GM21526 (cell line): Measurements from ENCODE around the gene DDIAS.
"Not testable (repeated sequence)": the region's sequence is repeated elsewhere in the genome, so short reads cannot be mapped to it uniquely, and the experiment has no call there.

Experiments
- ATAC-seq: cut with Tn5 transposase; IDR thresholded peaks from one replicate; pipeline ENCODE4 v1.9.1; 2021; ENCODE audit warnings: moderate library complexity; ENCODE audit not compliant: unreplicated experiment, low FRiP score

Gene DDIAS

DNA sequence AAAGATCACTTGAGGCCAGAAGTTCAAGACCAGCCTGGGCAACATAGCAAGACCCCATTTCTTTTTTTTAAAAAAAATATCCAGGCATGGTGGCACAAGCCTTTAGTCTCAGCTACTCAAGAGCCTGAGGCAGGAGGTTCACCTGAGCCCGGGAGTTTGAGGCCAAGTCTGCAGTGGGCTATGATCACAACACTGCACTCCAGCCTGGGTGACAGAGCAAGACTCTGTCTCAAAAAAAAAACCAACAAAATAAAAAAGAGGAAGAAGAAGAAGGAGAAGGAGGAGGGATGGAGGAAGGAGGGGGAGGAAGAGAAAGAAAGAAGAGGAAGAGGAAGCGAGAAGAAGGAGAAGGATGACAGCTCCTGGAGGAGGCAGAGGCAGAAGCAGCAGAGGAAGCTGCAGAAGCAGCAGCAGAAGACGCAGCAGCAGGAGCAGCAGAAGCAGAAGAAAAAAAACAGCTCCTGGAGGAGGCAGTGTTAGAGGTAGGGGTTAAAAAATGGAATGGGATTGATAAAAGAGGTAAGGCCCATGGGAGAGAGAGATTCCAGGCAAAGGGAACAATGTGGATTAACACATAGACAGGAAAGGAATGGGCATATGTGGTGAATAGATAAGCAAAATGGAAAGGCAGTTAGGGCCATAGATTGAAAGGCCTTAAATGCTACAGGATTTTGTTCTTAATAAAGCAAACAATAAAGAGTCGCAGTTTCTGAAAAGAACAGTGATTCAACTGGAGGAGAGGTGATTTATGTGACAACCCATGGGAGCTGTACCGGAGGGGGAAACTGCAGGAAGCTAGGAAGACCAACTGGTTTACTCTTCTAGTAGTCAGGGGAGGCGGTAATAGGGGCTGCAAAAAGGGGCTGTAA lies 12.2 kb upstream of the DDIAS start:
- no peak for ATAC-seq

DNA sequence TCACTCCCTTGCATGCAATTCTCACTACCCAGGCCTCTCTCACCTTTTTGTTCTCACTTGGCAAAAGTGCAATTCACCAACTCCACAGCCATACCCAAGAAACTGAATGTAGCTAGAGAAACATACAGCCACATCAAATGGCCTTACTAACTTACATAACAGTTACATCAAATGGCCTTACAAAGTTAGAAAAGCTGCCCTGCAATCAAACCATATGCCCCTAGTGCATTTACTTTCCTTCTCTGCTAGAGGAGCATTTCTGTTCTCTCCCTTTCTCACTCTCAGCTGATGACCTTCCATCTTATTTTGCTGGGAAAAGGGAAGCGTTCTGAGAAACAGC lies 11.6 kb upstream of the DDIAS start:
- ATAC-seq, result no peak

DNA sequence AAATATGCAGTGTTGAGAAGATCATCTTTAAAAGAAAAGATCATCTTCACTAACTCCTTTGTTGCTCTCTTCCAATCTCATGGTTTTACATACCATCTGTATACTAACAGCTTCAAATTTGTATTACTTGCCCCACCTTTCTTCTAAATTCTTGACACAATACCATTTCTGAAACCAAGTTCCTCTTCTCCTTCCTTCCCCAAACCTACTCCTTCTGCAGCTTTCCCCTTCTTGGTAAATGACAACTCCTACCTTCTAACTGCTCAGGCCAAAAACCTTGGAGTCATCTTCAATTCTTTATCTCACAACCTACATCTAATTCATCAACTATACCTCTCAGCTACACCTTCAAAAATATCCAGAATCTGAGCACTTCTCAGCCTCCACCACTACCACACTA lies 10.6 kb upstream of the DDIAS start:
- no peak for ATAC-seq

DNA sequence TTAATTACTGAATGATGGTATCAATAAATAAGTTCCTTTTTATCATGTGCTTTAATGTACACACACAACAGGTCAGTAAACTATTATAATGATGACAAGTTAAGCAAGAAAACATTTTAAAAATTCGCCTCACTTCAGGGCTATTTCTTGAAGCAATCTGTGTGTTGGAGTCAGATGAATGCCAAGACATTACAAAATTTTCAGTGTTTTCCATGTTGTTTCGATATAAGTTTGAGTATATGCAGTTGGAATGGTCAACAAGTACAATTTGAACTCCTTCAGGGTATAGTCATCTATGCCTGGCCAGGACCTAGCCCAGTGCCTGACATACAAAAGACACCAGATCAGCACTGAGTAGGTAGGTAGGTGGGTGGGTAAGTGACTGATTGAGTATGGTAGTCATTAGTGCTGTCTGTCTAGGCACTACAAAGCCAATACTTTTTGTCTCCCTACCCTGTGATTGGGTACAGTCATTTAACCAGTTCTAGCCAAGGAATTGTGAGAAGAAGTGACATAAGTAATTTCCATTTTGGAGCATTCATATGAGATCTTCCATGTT lies 8.8 kb upstream of the DDIAS start:
- ATAC-seq, result no peak

DNA sequence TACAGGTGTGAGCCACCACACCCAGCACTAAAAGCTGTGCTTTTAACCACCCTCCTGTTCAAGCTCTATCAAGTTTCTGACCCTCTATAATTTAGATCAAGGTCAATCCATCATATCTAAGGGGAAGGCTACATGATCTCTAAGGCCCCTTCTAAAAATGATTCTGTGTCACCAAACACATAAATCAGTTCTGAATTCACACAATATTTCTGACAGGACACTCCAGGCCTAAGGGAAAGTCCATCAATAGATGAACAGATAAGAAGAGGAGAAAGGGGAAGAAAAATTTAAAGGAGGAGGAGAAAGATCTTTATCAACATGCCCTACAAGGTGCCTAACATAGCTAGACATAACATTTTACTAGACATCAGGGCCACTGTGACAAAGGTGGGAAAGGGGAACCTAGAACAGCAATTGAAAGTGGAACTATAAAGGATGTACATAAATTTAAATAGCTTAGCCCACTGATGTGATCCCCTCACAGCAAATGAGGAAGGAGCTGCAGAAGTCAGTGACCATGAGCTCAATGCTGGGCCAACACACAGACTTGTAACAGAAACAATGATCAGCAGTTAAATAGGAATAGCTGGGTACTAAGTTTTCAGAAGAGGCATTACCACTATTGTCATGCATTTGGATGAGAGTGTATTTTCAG lies 6.0 kb upstream of the DDIAS start:
- ATAC-seq, result peak; percentile 41

DNA sequence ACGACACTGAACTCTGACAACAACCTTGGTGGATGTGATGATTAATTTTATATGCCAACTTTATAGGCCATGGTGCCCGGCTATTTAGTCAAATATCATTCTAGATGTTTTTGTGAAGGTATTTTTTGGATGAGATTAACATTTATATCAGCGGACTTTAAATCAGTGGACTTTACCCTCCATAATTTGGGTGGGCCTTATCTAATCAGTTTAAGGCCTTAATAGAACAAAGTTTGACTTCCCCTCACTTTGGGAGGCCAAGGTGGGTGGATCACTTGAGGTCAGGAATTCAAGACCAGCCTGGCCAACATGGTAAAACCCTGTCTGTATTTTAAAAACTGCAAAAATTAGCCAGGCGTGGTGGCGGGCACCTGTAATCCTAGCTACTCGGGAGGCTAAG lies 5.4 kb upstream of the DDIAS start:
- no peak for ATAC-seq

DNA sequence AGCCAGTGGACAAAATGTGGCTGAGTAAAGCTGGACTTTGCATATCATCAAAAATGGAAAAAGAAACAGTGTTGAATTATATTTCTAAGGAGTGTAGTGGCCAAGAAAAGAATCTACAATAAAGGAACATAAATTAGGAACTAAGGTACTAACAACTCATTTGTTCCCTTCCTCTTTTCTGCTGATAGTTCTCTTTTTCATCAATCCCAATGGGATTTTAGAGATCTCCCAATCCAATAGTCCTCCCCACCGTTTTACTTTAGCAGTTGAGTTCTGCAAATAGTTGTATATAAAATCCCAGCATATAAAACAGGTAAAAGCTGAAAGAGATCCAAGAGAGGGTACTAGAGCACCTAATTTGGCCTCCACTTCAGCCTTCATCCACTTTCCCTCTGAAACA lies 3.3 kb upstream of the DDIAS start:
- ATAC-seq, result no peak

DNA sequence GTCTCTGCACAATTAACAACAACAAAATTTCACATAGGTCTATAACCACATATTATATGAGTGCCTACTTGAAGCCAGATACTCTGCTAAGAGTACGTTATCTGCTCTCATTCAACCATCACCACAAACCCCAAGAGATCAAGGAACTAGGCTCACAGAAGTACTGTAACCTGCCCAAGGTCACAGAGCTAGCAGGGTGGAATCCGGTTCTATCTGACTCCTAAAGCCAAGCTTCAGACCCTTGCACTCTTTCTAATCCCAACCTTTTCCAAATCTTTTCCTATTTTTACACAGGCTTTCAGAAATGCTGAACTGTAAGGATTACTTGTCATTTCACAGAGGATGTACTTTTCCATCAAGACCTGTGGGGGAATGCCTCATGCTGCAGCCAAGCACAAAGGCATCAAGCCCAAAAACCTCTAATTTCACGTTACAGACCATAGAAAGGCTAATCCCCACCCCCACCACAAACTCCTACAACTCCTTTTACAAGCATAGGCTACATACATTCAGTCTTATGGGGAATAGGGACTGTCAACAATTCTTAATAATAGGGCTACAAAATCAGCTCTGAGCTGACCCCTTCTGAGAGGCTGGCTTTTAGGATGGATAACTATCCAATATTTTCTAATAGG lies 2.2 kb upstream of the DDIAS start:
- no peak for ATAC-seq

DNA sequence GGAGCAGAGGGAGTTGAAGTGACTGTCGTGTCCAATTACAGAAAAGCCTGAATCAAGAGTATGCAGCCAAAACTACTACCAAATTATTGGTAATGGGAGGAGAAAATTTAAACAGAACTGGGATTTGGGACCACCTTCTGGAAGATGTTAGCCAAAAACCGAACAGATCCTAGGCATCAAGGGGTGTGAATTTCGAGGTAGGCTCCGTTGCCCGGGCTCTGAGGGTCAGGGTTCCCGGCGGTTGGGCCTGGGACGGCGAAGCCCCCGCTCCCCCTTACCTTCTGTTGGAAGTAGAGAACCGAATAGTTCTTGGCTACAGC lies 1.6 kb upstream of the DDIAS start:
- ATAC-seq, result no peak

DNA sequence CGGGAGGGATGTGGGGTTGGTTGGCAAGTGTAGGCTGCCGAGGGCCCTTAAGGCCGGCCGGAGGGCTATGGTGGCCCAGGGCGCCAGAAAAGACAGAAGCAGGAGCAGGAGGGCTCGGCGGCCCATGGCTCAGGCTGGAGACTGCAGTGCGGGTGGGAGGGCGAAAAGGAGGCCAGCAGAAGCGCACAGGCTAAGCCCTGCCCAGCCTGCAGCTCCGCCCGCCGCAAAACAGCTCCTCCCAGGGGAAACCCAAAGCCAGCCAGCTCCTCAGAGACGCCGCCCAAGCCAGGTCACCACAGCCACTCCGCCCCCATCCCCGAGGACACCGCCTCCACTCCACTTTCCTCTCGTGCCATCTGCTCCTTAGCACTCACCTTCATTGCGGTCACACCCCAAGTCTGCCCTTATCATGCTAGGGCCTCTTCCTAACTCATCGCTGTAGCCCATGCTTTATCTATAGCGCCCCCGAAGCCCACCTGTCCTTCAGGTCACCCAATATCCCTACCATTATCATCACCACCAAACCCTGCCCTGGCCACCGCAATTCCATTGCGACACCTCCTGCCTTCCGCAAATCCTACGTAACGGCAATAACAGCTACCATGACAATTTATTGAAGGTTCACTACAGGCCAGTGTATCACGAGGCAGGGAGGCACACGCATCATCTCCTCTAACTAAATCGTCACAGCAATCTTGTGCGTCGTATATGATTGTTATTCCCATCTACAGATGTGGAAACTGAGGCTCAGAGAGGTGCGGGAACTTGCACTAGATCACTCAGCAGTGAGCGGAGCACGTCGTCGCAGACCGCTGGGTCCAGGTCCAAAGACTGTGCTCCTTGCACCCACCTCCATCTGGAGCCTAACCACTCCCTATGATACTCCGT lies 1.0 kb upstream of the DDIAS start, which contains the start of gene PRCP:
Gene PRCP, minus strand, starts transcription at position 154 of the 888 bp plus-strand sequence. Its CDS starts 28 bp downstream, at position 126.
- peak; percentile 78 for ATAC-seq

DNA sequence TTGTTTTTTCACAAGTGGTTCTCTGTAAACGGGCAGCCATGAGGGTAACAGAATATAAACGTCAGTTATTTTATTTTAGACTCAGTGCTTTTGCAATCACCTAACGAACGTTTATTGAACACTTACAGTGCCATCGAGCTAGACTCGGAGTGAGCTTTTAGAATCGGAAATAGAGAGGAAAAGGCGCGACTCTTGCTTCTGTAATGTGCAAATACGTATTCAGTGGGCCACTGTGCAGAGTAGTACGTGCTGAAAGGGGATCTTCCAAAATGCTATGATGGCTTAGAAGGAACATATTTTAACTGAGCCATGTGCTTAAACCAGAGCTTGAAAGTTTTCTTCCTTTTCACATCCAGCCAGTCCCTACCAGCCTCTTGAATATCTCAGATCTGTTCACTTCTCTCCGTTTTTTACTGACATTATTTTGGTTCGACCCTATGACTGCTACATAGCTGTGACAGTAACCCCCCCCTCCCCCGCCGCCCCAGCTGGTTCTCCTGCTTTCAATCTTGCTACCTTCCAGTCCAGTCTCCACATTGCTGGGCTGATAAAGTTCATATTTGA lies 468 bp downstream of the DDIAS start:
- ATAC-seq, result no peak

DNA sequence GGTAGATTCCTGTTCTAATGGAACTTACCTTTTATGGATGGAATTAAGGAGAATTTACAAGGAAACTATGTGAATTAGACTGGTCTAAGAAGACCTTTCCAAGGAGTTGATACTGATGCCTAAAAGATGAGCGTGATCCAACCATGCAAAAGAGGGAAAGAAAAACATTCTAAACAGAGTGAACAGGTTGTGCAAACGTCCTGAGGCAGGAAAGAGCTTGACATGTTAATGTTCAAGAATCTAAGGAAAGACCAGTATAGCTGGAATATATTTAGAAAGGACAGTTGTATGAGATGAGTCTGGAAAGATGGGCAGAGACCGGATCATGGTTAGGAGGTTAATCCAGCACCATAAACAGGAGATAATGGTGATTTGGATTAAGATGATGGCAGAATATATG lies 1.3 kb downstream of the DDIAS start:
- no peak for ATAC-seq

DNA sequence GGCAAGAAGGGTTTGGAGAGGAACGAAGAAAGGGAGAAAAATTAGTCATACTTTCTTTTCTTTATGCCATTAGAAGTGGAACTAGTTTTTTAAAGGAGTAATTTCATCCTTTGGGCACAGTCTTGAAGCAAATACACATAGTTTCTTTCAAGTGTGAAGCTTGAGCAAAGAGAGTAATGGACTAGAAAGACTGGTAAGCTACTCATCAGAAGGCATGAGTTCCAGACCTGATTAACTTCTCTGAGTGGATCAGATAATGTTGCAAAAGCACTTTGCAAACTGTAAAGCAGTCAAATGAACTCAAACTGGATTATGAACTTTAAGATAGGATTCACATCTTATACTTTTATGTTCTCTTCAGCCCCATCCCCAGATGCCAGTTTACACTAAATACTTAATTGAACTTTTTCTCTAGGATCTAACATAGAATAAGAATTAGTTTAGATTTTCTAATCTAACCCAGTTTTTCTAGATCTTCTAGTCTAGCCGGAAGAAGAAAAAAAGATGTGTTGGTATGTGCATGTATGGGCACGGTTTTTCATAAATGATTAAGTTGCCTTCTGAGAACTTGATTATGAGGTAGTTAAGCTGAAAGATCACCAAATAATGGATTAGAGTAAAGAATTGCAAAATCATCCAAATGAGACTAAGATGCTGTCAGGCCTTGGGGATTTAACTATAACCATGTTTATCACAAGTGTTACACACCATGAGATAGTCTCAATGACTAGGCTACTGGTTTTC lies 2.5 kb downstream of the DDIAS start:
- ATAC-seq, result no peak

DNA sequence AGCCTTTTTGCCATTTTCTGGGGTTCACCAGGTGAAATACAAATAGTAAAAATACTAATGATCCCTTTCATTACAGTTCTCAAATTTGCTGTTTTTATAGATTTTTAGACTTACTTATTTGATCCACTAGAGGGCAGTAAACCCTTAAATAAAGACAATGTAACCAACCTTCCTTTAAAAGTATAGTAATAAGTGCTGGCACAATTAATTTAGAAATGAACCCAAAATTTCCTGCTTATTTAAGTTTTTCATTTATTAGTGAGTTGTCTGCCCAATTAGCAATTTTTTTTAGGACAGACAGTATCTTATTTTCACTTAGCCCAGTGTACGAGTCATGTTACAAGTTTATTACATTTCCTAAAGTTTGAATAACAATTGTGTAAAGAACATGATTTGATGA lies 4.7 kb downstream of the DDIAS start:
- ATAC-seq, result no peak

DNA sequence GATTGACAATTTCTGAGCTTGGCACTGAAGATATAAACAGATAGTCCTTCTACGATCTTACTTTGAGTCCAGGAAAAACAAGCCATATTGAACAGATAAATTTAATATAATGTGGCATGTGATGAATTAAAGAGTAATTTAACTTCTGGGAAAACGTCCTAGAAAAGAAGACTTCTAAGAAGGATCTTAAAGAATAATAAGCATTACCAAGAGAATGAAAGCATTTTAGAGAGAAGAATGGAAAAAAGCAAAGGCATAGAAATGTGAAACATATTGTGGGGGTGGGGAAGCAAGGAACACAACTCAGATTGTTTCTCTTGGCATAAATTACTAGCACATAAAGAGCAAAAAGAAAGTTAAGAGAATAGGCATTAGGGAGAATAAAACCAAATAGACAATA lies 5.4 kb downstream of the DDIAS start:
- ATAC-seq, result no peak

DNA sequence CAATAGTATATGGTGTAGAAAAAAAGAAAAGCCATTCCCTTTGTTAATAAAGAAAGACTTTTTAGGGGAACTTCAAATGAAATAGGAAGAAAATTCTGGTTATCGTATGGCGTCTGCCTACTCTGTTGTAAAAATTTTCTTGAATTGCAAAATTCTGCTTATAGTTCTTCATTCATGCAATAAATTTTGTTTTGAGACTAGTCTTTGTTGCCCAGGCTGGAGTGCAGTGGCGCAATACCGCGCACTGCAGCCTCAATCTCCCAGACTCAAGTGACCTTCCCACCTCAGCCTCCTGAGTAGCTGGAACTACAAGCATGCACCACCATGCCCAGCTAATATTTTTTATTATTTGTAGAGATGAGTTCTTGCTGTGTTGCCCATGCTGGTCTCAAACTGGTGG lies 5.8 kb downstream of the DDIAS start:
- no peak for ATAC-seq

DNA sequence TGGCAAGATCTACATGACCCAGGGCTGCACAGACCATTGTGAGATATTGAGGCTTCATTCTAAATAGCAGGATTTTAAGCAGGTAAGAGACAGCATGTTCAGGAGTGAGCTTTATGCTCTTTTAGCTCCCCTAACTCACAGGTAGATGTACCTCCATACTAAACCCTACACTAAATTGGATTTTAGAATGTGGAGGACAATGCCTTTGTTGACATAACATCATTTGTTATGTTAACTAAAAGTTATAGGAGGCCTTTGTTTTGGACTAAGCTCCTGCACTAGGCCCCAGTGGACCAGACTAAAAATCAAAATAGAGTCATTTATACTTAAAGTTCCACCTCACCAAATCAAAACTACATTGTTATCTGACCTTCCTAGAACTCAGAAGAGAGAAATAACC lies 6.8 kb downstream of the DDIAS start:
- ATAC-seq, result no peak

DNA sequence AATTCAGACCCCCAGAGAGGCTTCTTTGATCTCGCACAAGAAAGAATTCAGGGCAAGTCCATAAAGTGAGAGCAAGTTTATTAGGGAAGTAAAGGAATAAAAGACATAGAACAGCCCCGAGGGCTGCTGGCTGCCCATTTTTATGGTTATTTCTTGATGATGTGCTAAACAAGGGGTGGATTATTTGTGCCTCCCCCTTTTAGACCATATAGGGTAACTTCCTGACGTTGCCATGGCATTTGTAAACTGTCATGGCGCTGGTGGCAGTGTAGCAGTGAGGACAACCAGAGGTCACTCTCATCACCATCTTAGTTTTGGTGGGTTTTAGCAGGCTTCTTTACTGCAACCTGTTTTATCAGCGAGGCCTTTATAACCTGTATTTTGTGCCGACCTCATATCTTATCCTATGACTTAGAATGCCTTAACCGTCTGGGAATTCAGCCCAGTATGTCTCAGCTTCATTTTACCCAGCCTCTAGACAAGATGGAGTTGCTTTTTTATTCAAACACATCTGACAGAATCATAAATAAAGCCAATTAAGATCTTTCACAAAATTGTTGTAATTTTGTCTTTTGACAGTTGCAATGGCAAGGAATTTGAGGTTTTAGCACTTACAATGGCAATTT lies 7.6 kb downstream of the DDIAS start:
- no peak for ATAC-seq

DNA sequence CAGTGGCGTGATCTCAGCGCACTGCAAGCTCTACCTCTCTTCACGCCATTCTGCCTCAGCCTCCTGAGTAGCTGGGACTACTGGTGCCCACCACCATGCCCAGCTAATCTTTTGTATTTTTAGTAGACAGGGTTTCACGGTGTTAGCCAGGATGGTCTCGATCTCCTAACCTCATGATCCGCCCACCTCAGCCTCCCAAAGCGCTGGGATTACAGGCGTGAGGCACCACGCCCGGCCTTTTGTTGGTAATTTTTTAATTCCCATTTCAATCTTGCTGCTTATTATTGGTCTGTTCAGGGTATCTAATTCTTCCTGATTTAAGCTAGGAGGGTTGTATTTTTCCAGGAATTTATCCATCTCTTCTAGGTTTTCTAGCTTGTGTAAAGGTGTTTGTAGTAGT lies 18.2 kb downstream of the DDIAS start:
- not testable (repeated sequence) for ATAC-seq
